T47D (cell line): ENCODE measurements around the gene CHST13.

ENCODE experiments used
- DNase-seq, 2 experiments: peaks; one replicate each; pipeline versions ENCODE4 v3.0.0 to v3.0.0-alpha.2; 2011 to 2012; ENCODE audit warnings: low read depth in 1 of 2, low spot score in 1 of 2
- JUND ChIP-seq: IDR thresholded peaks from 2 replicates; pipeline ENCODE4 v1.6.1; 2012; ENCODE audit warnings: low read depth
- in situ Hi-C: cut with HindIII; loops from 2 replicates; pipeline ENCODE4 v1.10.0; 2016; ENCODE audit warnings: low sequenced_read_pairs, low pct_unique_long_range_greater_than_20kb

CHST13 gene

GRCh38 chr3:126493051-126493450 lies 30.9 kb upstream of the CHST13 start:
- in situ Hi-C loops, result no loop called here
- no peak for DNase-seq
- TF ChIP-seq JUND, result no peak

GRCh38 chr3:126493739-126494138 lies 30.2 kb upstream of the CHST13 start:
- DNase-seq, result no peak
- TF ChIP-seq JUND, result no peak
- in situ Hi-C loops, result no loop called here

- no peak for TF ChIP-seq JUND
- in situ Hi-C loops, result no loop called here
- no peak for DNase-seq
Observed at GRCh38 chr3:126494204-126494969, 29.6 kb upstream of the CHST13 start.

GRCh38 chr3:126494970-126495230 lies 29.1 kb upstream of the CHST13 start:
- in situ Hi-C loops, result no loop called here
- DNase-seq, result no peak
- TF ChIP-seq JUND, result no peak

- in situ Hi-C loops, result no loop called here
- no peak for DNase-seq
- no peak for TF ChIP-seq JUND
Observed at GRCh38 chr3:126495786-126496185, 28.2 kb upstream of the CHST13 start.

- TF ChIP-seq JUND, result no peak
- DNase-seq, result no peak
- in situ Hi-C loops, result no loop called here
Observed at GRCh38 chr3:126496894-126497850, 26.8 kb upstream of the CHST13 start.

- in situ Hi-C loops, result no loop called here
- DNase-seq, result no peak
- TF ChIP-seq JUND, result no peak
Observed at GRCh38 chr3:126497956-126498355, 26.0 kb upstream of the CHST13 start.

GRCh38 chr3:126498461-126498860 lies 25.5 kb upstream of the CHST13 start:
- in situ Hi-C loops, result no loop called here
- no peak for TF ChIP-seq JUND
- DNase-seq, result no peak

- in situ Hi-C loops, result no loop called here
- no peak for TF ChIP-seq JUND
- no peak for DNase-seq
Observed at GRCh38 chr3:126498929-126499328, 25.0 kb upstream of the CHST13 start.

GRCh38 chr3:126499401-126499800 lies 24.6 kb upstream of the CHST13 start:
- in situ Hi-C loops, result no loop called here
- TF ChIP-seq JUND, result no peak
- no peak for DNase-seq

GRCh38 chr3:126500016-126500415 lies 23.9 kb upstream of the CHST13 start:
- no peak for DNase-seq
- in situ Hi-C loops, result no loop called here
- no peak for TF ChIP-seq JUND

- no peak for TF ChIP-seq JUND
- no peak for DNase-seq
- in situ Hi-C loops, result no loop called here
Observed at GRCh38 chr3:126501054-126501453, 22.9 kb upstream of the CHST13 start.

GRCh38 chr3:126501736-126502135 lies 22.2 kb upstream of the CHST13 start:
- in situ Hi-C loops, result no loop called here
- DNase-seq, result no peak

More at GRCh38 chr3:126501736-126502135, 22.2 kb upstream of the CHST13 start:
- no peak for TF ChIP-seq JUND
